HG03066 (cell line): ENCODE results near the gene VEGFA.

Source experiments
- ATAC-seq: cut with Tn5 transposase; IDR thresholded peaks from one replicate; pipeline ENCODE4 v1.9.1; 2021; ENCODE audit warnings: low read depth; ENCODE audit not compliant: unreplicated experiment

Gene VEGFA

GRCh38 chr6:43738877-43739641 is 31.0 kb upstream of the VEGFA start:
- ATAC-seq = no peak

GRCh38 chr6:43739642-43740091 is 30.3 kb upstream of the VEGFA start:
- ATAC-seq = no peak

GRCh38 chr6:43740321-43740960 is 29.6 kb upstream of the VEGFA start:
- ATAC-seq = no peak

- ATAC-seq = no peak
Measured at GRCh38 chr6:43740961-43741764, 28.8 kb upstream of the VEGFA start.

- ATAC-seq = no peak
Measured at GRCh38 chr6:43741829-43742228, 28.2 kb upstream of the VEGFA start.

GRCh38 chr6:43742285-43742684 is 27.7 kb upstream of the VEGFA start:
- ATAC-seq = no peak

- ATAC-seq = no peak
Measured at GRCh38 chr6:43742931-43743632, 26.9 kb upstream of the VEGFA start.

GRCh38 chr6:43743682-43744381 is 26.2 kb upstream of the VEGFA start:
- no peak for ATAC-seq

- no peak for ATAC-seq
Measured at GRCh38 chr6:43744491-43744890, 25.5 kb upstream of the VEGFA start.

GRCh38 chr6:43744931-43745727 is 24.9 kb upstream of the VEGFA start:
- no peak for ATAC-seq

GRCh38 chr6:43746071-43746470 is 23.9 kb upstream of the VEGFA start:
- no peak for ATAC-seq

GRCh38 chr6:43746613-43747102 is 23.4 kb upstream of the VEGFA start:
- no peak for ATAC-seq

GRCh38 chr6:43747784-43748183 is 22.2 kb upstream of the VEGFA start:
- no peak for ATAC-seq

GRCh38 chr6:43748765-43749164 is 21.2 kb upstream of the VEGFA start:
- no peak for ATAC-seq

- ATAC-seq = no peak
Measured at GRCh38 chr6:43749461-43749860, 20.6 kb upstream of the VEGFA start.

GRCh38 chr6:43750622-43751021 is 19.4 kb upstream of the VEGFA start:
- no peak for ATAC-seq

- ATAC-seq = no peak
Measured at GRCh38 chr6:43753570-43754183, 16.3 kb upstream of the VEGFA start.

- no peak for ATAC-seq
Measured at GRCh38 chr6:43757966-43758616, 11.9 kb upstream of the VEGFA start.
